GM18508 (cell line): Measurements from ENCODE around the gene EPN2.
A peak's percentile ranks its signal among the peaks of the same experiment; 100 is the strongest.

Source experiments
- ATAC-seq: cut with Tn5 transposase; IDR thresholded peaks from one replicate; pipeline ENCODE4 v1.9.1; 2021; ENCODE audit warnings: moderate number of reproducible peaks; ENCODE audit not compliant: insufficient read depth, unreplicated experiment

Gene EPN2

DNA sequence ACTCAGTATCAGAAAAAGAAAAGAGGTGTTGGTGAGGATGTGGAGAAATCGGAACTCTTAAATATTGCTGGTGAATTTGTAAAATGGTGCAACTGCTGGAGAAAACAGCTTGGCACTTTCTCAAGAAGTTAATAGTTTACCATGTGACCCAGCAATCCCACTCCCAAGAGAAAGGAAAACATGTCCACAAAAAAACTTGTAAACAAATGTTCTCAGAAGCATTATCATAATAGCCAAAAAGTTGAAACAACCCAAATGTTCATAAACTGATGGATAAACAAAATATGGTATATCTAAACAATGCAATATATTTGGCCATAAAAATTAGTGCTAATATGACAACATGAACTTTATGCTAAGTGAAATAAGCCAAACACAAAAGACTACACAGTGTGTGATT, 138.6 kb downstream of the EPN2 start:
- ATAC-seq = no peak

GRCh38 chr17:19376811-19377210, 139.6 kb downstream of the EPN2 start:
- no peak for ATAC-seq

DNA sequence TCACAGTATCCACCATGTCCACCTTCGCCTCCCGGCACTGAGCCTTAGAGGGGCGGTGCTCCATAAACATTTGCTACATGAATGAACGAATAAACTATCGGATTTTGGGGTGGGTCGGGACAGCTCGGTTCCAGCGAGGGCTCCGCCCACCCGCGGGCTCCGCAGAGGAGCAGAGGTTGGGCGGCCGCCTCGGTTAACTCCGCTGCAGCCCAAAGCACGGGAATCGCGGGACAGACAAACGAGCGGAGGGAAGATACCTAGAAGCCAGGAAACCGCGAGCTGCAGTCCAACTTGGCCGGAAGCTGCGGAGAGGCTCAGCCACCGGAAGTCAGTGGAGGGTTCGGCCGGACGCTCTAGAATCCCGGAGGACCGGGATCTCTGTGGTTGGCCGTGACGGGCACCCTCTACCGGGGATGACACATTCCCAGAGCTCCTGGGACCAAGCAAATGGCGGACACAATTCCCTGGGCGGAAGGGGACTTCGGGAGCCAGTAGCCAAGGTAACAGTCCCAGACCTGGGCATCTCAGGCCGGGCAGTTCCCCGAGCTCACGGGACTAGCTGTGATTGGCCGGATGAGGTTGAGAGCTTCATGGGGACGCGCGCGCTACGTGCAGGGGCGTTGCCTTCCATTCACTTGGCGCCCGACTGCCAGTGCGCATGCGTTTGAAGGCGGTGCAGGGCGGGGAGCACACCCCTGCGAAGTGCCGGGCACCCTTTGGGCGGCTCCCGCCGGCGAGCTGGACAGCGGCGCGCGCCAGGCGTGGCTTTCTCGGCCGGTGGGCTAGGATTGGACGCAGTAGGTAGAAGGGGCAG, 140.6 kb downstream of the EPN2 start:
- ATAC-seq = peak; percentile 80

DNA sequence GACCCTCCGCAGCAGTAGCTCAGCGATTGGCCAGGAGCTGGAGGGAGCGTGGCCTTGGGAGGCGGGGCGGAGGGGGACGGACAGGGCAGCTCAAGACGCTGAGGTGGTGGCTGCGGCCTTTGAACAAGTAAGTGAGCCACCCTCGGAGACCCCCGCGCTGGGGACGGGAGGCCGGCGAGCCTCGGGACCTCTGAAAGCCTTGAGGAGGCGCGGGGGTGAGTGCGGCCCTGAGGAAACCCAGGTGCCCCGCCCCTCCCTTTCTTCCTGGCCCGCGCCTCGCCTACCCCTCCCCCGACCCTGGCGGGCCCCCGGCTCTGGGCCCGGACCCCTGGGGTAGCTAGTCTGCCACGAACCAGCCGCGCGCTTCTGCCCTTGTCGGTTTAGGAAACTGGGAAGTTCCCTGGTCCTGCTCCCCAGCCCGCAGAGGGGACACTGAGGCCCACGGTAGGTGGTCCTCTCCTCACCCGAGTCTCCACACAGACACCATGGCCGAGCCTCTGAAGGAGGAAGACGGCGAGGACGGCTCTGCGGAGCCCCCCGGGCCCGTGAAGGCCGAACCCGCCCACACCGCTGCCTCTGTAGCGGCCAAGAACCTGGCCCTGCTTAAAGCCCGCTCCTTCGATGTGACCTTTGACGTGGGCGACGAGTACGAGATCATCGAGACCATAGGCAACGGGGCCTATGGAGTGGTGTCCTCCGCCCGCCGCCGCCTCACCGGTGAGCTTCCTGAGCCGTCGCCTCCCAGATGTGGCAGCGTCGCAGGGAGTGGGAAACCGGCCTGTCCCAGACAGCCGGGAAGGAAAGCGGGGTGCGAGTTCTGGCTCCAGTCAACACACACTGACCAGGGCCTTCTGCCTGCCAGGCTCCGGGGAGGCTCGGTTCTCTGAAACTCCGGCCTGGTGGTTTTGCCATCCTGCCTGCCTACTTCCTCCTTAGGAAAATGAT, 141.5 kb downstream of the EPN2 start, which contains the start of gene MAPK7:
MAPK7 (plus strand) TSS at position 83 of the 945 bp plus-strand sequence; CDS start at position 486, 403 bp downstream.
- ATAC-seq = no peak

- ATAC-seq = no peak
Measured at GRCh38 chr17:19379361-19380065, 142.3 kb downstream of the EPN2 start.

- ATAC-seq = no peak
Measured at GRCh38 chr17:19380481-19381301, 143.5 kb downstream of the EPN2 start.

- no peak for ATAC-seq
Measured at GRCh38 chr17:19381361-19381740, 144.2 kb downstream of the EPN2 start.

DNA sequence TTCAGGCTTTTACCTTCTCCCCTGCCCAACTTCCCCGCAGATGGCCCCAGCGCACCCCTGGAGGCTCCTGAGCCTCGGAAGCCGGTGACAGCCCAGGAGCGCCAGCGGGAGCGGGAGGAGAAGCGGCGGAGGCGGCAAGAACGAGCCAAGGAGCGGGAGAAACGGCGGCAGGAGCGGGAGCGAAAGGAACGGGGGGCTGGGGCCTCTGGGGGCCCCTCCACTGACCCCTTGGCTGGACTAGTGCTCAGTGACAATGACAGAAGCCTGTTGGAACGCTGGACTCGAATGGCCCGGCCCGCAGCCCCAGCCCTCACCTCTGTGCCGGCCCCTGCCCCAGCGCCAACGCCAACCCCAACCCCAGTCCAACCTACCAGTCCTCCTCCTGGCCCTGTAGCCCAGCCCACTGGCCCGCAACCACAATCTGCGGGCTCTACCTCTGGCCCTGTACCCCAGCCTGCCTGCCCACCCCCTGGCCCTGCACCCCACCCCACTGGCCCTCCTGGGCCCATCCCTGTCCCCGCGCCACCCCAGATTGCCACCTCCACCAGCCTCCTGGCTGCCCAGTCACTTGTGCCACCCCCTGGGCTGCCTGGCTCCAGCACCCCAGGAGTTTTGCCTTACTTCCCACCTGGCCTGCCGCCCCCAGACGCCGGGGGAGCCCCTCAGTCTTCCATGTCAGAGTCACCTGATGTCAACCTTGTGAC, 144.7 kb downstream of the EPN2 start:
- no peak for ATAC-seq

GRCh38 chr17:19382531-19383444, 145.6 kb downstream of the EPN2 start:
- ATAC-seq = no peak

DNA sequence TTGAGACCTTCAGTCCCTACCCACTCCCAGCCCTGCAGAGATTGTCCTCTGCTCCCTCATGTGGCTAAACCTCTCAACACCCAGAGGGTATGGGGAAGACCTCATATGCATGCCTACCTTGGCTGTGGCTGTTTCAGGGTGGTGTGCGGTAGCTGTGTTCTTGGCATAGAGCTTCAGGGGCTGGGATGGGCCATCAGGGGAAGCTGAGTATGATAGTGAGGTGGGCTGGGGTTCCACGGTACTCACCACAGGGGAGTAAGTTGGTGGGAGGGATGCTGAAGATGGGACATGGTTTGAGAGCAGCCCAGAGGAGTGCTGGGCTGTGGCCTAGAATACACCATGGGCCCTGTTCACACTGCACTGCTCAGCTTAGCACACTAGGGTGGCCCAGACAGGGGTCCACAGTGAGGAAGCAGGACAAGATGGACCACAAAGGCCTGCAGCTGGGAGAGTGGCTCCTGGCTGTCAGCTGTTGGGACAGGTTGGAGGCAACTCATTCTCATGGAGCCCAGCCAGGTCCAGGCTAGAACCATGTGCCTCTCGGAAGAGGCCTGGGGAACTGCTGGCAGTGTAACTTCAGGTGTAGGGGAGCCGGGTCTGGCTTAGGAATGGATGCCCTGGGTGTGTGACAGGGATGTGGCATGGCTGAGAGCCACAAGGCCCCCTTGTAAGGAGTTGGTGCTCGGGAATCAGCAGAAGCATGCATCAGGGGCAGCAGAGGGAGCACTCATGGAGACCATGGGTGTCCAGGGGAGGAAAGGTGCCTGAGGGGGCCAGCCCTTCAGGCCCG, 146.7 kb downstream of the EPN2 start:
- ATAC-seq = no peak

DNA sequence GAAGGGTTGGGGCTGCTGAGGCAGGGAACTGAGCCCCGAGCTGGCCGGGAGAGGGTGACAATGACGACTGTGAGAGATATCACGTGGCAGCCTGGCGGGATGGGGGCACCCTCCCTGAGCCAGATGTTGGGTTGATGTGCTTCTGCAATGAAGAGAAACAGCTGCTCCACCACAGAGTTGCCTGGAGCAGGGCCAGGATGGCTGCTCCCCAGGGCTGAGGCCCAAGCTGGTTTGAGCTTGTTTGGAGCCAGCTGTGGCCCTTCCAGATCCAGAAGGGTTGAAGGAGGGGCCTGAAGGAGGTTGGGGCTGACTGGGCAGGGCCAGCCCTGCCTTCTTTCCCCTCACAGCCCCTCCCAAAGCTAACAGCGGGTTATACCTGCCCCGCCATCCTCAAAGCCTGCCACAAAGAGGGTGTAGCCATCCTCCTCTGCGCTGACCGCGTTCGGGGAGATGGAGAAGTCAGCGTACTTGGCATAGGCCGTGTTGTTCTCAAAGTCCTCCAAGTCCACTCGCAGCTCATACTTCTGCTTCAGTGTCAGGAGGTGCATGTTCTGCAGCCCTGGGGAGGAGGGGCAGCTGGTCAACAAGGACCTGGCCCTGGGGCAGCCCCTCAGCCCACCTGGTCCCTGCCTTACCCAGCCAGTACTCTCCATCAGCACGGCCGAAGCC, 147.7 kb downstream of the EPN2 start:
- ATAC-seq = no peak

DNA sequence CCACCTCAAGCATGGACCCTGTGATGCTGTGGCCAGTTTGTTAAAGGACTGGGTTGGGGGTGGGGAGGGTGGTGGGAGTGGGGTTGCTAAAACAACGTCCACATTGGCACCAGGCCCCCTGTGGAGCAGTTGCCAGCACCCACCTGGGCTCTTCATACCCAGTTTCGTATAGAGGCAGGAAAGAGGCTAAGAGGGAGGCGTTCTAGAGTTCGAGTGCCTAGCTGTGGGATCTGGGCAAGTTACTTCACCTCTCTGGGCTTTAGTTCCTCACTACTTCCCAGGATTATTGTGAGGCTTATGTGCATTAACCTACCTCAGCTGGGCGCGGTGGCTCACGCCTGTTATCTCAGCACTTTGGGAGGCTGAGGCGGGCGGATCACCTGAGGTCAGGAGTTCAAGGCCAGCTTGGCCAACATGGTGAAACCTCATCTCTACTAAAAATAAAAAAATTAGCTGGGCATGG, 148.4 kb downstream of the EPN2 start:
- ATAC-seq = no peak
